ENCODE results near the gene CISD1. TPM values are rescaled to one million over a fixed set of nuclear protein-coding genes. Genes with fewer than 3 reads are reported as not detected.
A peak's percentile ranks its signal among the peaks of the same experiment; 100 is the strongest.

The CISD1 gene
- total RNA-seq, 2 experiments from 2014 or later = 42.3 to 44.0 TPM

- POLR2A ChIA-PET = interaction anchor here (0.8 to 2.0 kb wide), 3 partner anchors 68 to 118 kb away, joined by 3 to 13 read pairs (median 6); partner anchors contain the start of genes TFAM and UBE2D1
- Mint-ChIP-seq H3K4me1 (ENCODE audit: low read depth) (peaks cover 37% of the 10 kb centered on the region), H3K27me3 (no peaks in the 10 kb centered on the region), H3K4me3 (peak overlapping the region; percentile 84), H3K9me3 (no peaks in the 10 kb centered on the region), H3K27ac (peak overlapping the region; percentile 87), H3K36me3 (no peaks in the 10 kb centered on the region)
- intact Hi-C loops (cut with micrococcal nuclease) = loop anchor here (1.0 kb wide), 2 partner anchors 30 to 1613 kb away; no protein-coding TSS in a partner anchor
- CTCF ChIA-PET = interaction anchor here (0.6 to 1.3 kb wide), 4 partner anchors 23 to 473 kb away, joined by 3 to 7 read pairs (median 4); no protein-coding TSS in a partner anchor
- DNase-seq = peak; percentile 49
Measured at GRCh38 chr10:58266826-58267712, 1.9 kb upstream of the CISD1 start.

- ChIA-PET POLR2A (interaction anchor here (0.8 to 2.0 kb wide), 3 partner anchors 15 to 117 kb away, joined by 3 to 13 read pairs (median 3); partner anchors contain the start of genes TFAM and UBE2D1), CTCF (interaction anchor here (0.8 to 1.1 kb wide), 2 partner anchors 117 to 118 kb away, joined by 3 read pairs; partner anchors contain the start of gene TFAM)
- no peaks in the 10 kb centered on the region for H3K36me3 Mint-ChIP-seq
- intact Hi-C loops (cut with micrococcal nuclease) = loop anchor here (1.0 to 2.0 kb wide), 3 partner anchors 117 to 1907 kb away; partner anchors contain the start of genes CCDC6, TFAM and ZWINT
- peak within 1 kb of the TSS; percentile 84 for H3K4me3 Mint-ChIP-seq
- peak within 1 kb of the TSS; percentile 94 for H3K27ac Mint-ChIP-seq
- peak; percentile 96 for DNase-seq
- no peaks in the 10 kb centered on the region for H3K9me3 Mint-ChIP-seq
- H3K4me1 Mint-ChIP-seq (ENCODE audit: low read depth) = peaks cover 32% of the 10 kb centered on the region
- no peaks in the 10 kb centered on the region for H3K27me3 Mint-ChIP-seq
Measured at GRCh38 chr10:58267713-58268453, 1.1 kb upstream of the CISD1 start, which contains the start of gene IPMK. Gene IPMK, minus strand, starts transcription at chr10:58267894. Its CDS starts 283 bp downstream, at chr10:58267611.

- Mint-ChIP-seq H3K27me3 (no peaks in the 10 kb centered on the region), H3K9me3 (no peaks in the 10 kb centered on the region), H3K4me1 (ENCODE audit: low read depth) (peaks cover 29% of the 10 kb centered on the region), H3K27ac (peak overlapping the region; percentile 94), H3K4me3 (peak overlapping the region; percentile 84), H3K36me3 (no peaks in the 10 kb centered on the region)
- DNase-seq = no peak
- ChIA-PET CTCF (interaction anchor here (0.8 to 1.8 kb wide), 5 partner anchors 9 to 118 kb away, joined by 3 to 8 read pairs (median 4); partner anchors contain the start of gene TFAM), POLR2A (interaction anchor here (1.1 to 2.0 kb wide), 3 partner anchors 10 to 117 kb away, joined by 3 to 13 read pairs (median 3); partner anchors contain the start of gene TFAM)
- intact Hi-C loops (cut with micrococcal nuclease) = loop anchor here (1.0 to 2.0 kb wide), 3 partner anchors 117 to 1908 kb away; partner anchors contain the start of genes CCDC6, TFAM and ZWINT
Measured at GRCh38 chr10:58268454-58268945, 462 bp upstream of the CISD1 start.

DNA sequence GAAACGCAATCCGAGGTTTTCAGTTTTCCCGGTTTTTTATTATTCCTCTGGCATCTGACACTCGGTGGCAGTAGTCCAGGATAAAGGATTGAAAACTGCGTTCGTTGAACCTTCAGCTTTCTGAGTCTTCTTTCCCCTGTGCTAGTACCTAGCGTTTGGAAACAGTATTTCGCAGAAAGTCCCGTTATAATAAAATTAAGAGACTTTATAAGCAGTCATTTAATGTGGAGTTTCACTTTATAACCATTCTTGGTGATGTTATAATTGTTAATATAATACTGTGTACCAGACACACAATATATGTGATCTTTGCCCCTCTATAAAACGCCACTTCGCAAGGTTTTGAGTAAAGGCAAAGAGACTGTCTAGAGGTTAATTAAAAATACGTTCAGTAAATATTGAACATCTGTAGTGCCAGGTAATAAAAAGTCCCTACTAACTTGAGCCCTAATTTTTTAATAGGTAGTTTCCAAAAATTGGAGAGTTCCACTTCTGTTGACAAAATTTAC is 874 bp downstream of the CISD1 start:
- H3K27me3 Mint-ChIP-seq = no peaks in the 10 kb centered on the region
- no peaks in the 10 kb centered on the region for H3K9me3 Mint-ChIP-seq
- H3K4me3 Mint-ChIP-seq = peak overlapping the region; percentile 84
- intact Hi-C loops (cut with micrococcal nuclease) = loop anchor here (1.0 to 2.0 kb wide), 5 partner anchors 12 to 1909 kb away; partner anchors contain the start of genes CCDC6, UBE2D1 and ZWINT
- H3K4me1 Mint-ChIP-seq (ENCODE audit: low read depth) = peaks cover 18% of the 10 kb centered on the region
- peak overlapping the region; percentile 94 for H3K27ac Mint-ChIP-seq
- CTCF ChIA-PET = interaction anchor here (1.1 to 1.8 kb wide), 3 partner anchors 8 to 94 kb away, joined by 3 to 8 read pairs (median 5); no protein-coding TSS in a partner anchor
- no peaks in the 10 kb centered on the region for H3K36me3 Mint-ChIP-seq
- DNase-seq = no peak
- POLR2A ChIA-PET = no interaction called here

- no peaks in the 10 kb centered on the region for H3K27me3 Mint-ChIP-seq
- ChIA-PET CTCF (interaction anchor here (0.6 kb wide), 2 partner anchors 17 to 926 kb away, joined by 3 read pairs; no protein-coding TSS in a partner anchor), POLR2A (no interaction called here)
- no peak for DNase-seq
- H3K9me3 Mint-ChIP-seq = no peaks in the 10 kb centered on the region
- peaks cover 15% of the 10 kb centered on the region for H3K4me1 Mint-ChIP-seq (ENCODE audit: low read depth)
- intact Hi-C loops (cut with micrococcal nuclease) = no loop called here
- H3K36me3 Mint-ChIP-seq = peaks cover 10% of the 10 kb centered on the region
- H3K27ac Mint-ChIP-seq = no peak overlapping the region
- H3K4me3 Mint-ChIP-seq = no peak overlapping the region
Measured at GRCh38 chr10:58275261-58275660, 6.3 kb downstream of the CISD1 start.

DNA sequence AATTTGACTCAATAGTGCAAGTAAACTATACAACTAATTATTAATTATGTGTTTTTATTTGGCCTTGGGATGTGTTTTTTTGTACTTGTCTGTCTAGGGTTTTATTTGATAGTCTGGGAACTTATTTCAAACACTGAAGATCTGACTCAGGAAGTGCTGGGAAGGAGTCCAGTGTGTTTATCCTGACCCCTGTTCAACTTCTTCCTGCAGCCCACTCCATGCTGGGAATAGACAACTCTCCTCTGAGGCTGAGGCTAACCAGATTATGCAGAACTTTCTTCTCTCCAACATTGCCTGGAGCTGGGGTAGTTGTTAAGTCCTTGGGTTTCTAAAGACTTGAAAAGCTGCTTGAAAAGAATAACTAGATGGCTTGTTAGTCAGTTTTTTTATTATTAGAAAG is 6.9 kb downstream of the CISD1 start:
- peaks cover 10% of the 10 kb centered on the region for H3K36me3 Mint-ChIP-seq
- intact Hi-C loops (cut with micrococcal nuclease) = no loop called here
- no peaks in the 10 kb centered on the region for H3K9me3 Mint-ChIP-seq
- peaks cover 15% of the 10 kb centered on the region for H3K4me1 Mint-ChIP-seq (ENCODE audit: low read depth)
- no peaks in the 10 kb centered on the region for H3K27me3 Mint-ChIP-seq
- H3K4me3 Mint-ChIP-seq = no peak overlapping the region
- CTCF ChIA-PET = interaction anchor here (0.6 kb wide), 1 partner anchor 16 kb away, joined by 3 read pairs; no protein-coding TSS in a partner anchor
- POLR2A ChIA-PET = no interaction called here
- DNase-seq = no peak
- H3K27ac Mint-ChIP-seq = no peak overlapping the region

- Mint-ChIP-seq H3K36me3 (peaks cover 10% of the 10 kb centered on the region), H3K27me3 (no peaks in the 10 kb centered on the region)
- intact Hi-C loops (cut with micrococcal nuclease) = no loop called here
Measured at GRCh38 chr10:58278274-58278961, 9.5 kb downstream of the CISD1 start.

GRCh38 chr10:58278962-58279307 is 10.0 kb downstream of the CISD1 start:
- intact Hi-C loops (cut with micrococcal nuclease) = no loop called here
- ChIA-PET CTCF (no interaction called here), POLR2A (no interaction called here)
- Mint-ChIP-seq H3K4me3 (no peak overlapping the region), H3K36me3 (peaks cover 10% of the 10 kb centered on the region), H3K9me3 (no peaks in the 10 kb centered on the region), H3K27me3 (no peaks in the 10 kb centered on the region), H3K4me1 (ENCODE audit: low read depth) (peaks cover 38% of the 10 kb centered on the region), H3K27ac (no peak overlapping the region)
- no peak for DNase-seq

More at GRCh38 chr10:58278274-58278961, 9.5 kb downstream of the CISD1 start:
- POLR2A ChIA-PET = no interaction called here
- Mint-ChIP-seq H3K9me3 (no peaks in the 10 kb centered on the region), H3K4me3 (no peak overlapping the region), H3K4me1 (ENCODE audit: low read depth) (peaks cover 37% of the 10 kb centered on the region), H3K27ac (no peak overlapping the region)
- CTCF ChIA-PET = interaction anchor here (1.5 to 1.8 kb wide), 2 partner anchors 9 to 13 kb away, joined by 4 to 5 read pairs; partner anchors contain the start of gene CISD1
- no peak for DNase-seq

- Mint-ChIP-seq H3K36me3 (peaks cover 10% of the 10 kb centered on the region), H3K27me3 (no peaks in the 10 kb centered on the region), H3K9me3 (no peaks in the 10 kb centered on the region), H3K4me3 (no peak overlapping the region), H3K4me1 (ENCODE audit: low read depth) (peaks cover 38% of the 10 kb centered on the region), H3K27ac (no peak overlapping the region)
- intact Hi-C loops (cut with micrococcal nuclease) = loop anchor here (5.0 kb wide), 1 partner anchor 1602 kb away; no protein-coding TSS in a partner anchor
- ChIA-PET POLR2A (no interaction called here), CTCF (interaction anchor here (0.7 to 1.6 kb wide), 2 partner anchors 9 to 11 kb away, joined by 3 to 9 read pairs; no protein-coding TSS in a partner anchor)
- DNase-seq = no peak
Measured at GRCh38 chr10:58280477-58280876, 11.5 kb downstream of the CISD1 start.

- no peak overlapping the region for H3K27ac Mint-ChIP-seq
- H3K36me3 Mint-ChIP-seq = peaks cover 10% of the 10 kb centered on the region
- no peak overlapping the region for H3K4me3 Mint-ChIP-seq
- no peaks in the 10 kb centered on the region for H3K27me3 Mint-ChIP-seq
- ChIA-PET CTCF (interaction anchor here (0.7 to 1.6 kb wide), 2 partner anchors 10 kb away, joined by 3 to 9 read pairs; no protein-coding TSS in a partner anchor), POLR2A (no interaction called here)
- H3K4me1 Mint-ChIP-seq (ENCODE audit: low read depth) = peaks cover 38% of the 10 kb centered on the region
- intact Hi-C loops (cut with micrococcal nuclease) = loop anchor here (5.0 kb wide), 1 partner anchor 1601 kb away; no protein-coding TSS in a partner anchor
- no peaks in the 10 kb centered on the region for H3K9me3 Mint-ChIP-seq
- DNase-seq = no peak
Measured at GRCh38 chr10:58281092-58281752, 12.3 kb downstream of the CISD1 start.

All from activated CD4-positive, alpha-beta memory T cell treated with anti-CD3 and anti-CD28 coated beads for 36 hours (primary cell).